Measurements from ENCODE around the gene MMP26. TPM values are rescaled to one million over a fixed set of nuclear protein-coding genes. Genes with fewer than 3 reads are reported as not detected.
"Not testable (repeated sequence)": the region's sequence is repeated elsewhere in the genome, so short reads cannot be mapped to it uniquely, and the experiment has no call there.

Gene MMP26
- polyA plus RNA-seq, 6 donors from 2014 or later: not detected

- Mint-ChIP-seq H3K36me3 (no peaks in the 10 kb centered on the region), H3K27ac (no peak overlapping the region), H3K4me3 (no peak overlapping the region), H3K9me3 (peaks cover 0 to 6% (median 1%) of the 10 kb centered on the region in 7 donors), H3K4me1 (no peaks in the 10 kb centered on the region), H3K27me3 (peaks cover 5 to 13% (median 9%) of the 10 kb centered on the region in 3 donors)
- ATAC-seq (ENCODE audit: low read depth in 2 of 2) (no peak), DNase-seq (no peak)
These were observed 9.1 kb upstream of the MMP26 start for GRCh38 chr11:4695442-4695841.

DNA sequence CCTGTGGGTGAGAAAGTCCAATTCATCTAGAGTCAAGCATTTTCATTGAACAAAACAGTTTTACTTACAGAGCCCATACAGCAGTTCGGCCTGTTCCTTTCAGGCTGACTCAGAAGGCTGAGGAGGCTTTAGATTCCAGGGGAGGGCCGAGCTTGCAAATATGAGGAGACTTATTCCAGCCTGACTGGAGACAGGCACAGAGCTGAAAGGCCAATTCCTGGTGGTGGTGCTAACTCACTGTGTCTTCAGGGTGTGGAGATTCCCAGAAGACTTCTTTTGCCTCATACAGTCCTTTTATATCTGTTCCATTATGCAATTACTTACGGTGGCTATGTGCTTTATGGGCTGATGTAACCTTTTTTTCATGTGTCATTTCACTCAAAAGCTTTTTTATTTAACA, 7.0 kb upstream of the MMP26 start, which contains the start of gene OR51E2:
Gene OR51E2, minus strand, starts transcription at position 269 of the 400 bp plus-strand sequence. CDS start 15,142 bp downstream, outside the sequence.
- ATAC-seq (ENCODE audit: low read depth in 2 of 2) (no peak), DNase-seq (no peak)
- H3K4me1 Mint-ChIP-seq: no peaks in the 10 kb centered on the region
- H3K27me3 Mint-ChIP-seq: peaks cover 0 to 13% (median 0%) of the 10 kb centered on the region in 3 donors
- H3K9me3 Mint-ChIP-seq: peaks cover 0 to 6% (median 0%) of the 10 kb centered on the region in 7 donors
- H3K36me3 Mint-ChIP-seq: no peaks in the 10 kb centered on the region
- no peak within 1 kb of the TSS for H3K27ac Mint-ChIP-seq
- no peak within 1 kb of the TSS for H3K4me3 Mint-ChIP-seq

- H3K4me1 Mint-ChIP-seq: no peaks in the 10 kb centered on the region
- ATAC-seq (ENCODE audit: low read depth in 2 of 2) (no peak), DNase-seq (no peak)
- H3K27ac Mint-ChIP-seq: no peak overlapping the region
- H3K36me3 Mint-ChIP-seq: no peaks in the 10 kb centered on the region
- H3K4me3 Mint-ChIP-seq: no peak overlapping the region
- H3K9me3 Mint-ChIP-seq: peaks cover 0 to 6% (median 0%) of the 10 kb centered on the region in 7 donors
- H3K27me3 Mint-ChIP-seq: peaks cover 0 to 13% (median 0%) of the 10 kb centered on the region in 3 donors
These were observed 4.7 kb upstream of the MMP26 start for GRCh38 chr11:4699697-4700435.

DNA sequence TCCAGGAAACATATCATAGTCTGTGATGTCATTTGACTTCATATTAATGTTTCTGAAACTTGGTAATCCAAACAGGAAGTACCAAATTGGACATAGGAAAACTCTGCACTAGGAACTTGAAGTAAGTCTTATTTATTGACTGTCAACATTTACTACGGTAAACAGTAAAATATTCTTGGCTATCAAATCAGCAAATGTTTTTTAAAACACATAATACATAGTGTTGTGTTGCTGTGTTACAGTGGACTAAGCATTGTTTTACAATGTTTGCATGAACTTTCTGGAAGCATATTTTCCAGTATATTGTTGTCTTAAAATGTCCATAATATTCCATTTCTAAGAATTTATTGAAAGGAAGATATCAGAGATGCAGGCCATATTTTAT, 4.2 kb upstream of the MMP26 start:
- Mint-ChIP-seq H3K4me3 (no peak overlapping the region), H3K9me3 (peaks cover 0 to 6% (median 0%) of the 10 kb centered on the region in 7 donors), H3K4me1 (no peaks in the 10 kb centered on the region), H3K27ac (no peak overlapping the region), H3K36me3 (no peaks in the 10 kb centered on the region), H3K27me3 (peaks cover 0 to 13% (median 0%) of the 10 kb centered on the region in 3 donors)
- ATAC-seq (ENCODE audit: low read depth in 2 of 2): no peak
- no peak for DNase-seq

GRCh38 chr11:4704790-4705334, 278 bp downstream of the MMP26 start:
- Mint-ChIP-seq H3K4me1 (no peaks in the 10 kb centered on the region), H3K27me3 (peaks cover 4 to 20% (median 4%) of the 10 kb centered on the region in 3 donors), H3K36me3 (no peaks in the 10 kb centered on the region), H3K4me3 (no peak overlapping the region), H3K27ac (no peak overlapping the region), H3K9me3 (peaks cover 0 to 1% (median 0%) of the 10 kb centered on the region in 7 donors)
- ATAC-seq (ENCODE audit: low read depth in 2 of 2) (no peak), DNase-seq (no peak)

GRCh38 chr11:4713241-4713640, 8.7 kb downstream of the MMP26 start:
- no peak for ATAC-seq (ENCODE audit: low read depth in 2 of 2)
- no peaks in the 10 kb centered on the region for H3K36me3 Mint-ChIP-seq
- H3K27ac Mint-ChIP-seq: no peak overlapping the region
- H3K9me3 Mint-ChIP-seq: peaks cover 0 to 5% (median 0%) of the 10 kb centered on the region in 7 donors
- H3K4me1 Mint-ChIP-seq: no peaks in the 10 kb centered on the region
- H3K4me3 Mint-ChIP-seq: no peak overlapping the region
- peaks cover 15 to 30% (median 19%) of the 10 kb centered on the region in 3 donors for H3K27me3 Mint-ChIP-seq
- DNase-seq: no peak

DNA sequence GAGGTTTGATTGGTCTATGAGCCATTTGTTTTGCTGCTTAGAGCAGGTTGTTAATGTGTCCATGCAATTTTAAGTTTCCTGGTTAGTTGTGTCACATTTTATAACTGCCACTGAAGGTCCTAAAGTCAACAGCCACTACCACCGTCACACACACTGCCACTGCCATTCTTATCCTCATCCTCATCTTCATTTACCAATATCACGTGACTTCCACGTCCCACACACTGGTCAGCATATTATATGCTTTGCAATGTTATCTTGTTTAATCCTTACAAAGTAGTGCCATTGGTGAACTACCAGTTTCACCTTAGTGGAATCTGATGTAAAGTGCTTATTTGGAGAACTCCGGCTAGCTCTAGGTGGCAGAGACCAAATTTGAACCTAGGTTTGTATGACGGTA, 9.7 kb downstream of the MMP26 start:
- no peak overlapping the region for H3K4me3 Mint-ChIP-seq
- ATAC-seq (ENCODE audit: low read depth in 2 of 2) (no peak), DNase-seq (no peak)
- no peaks in the 10 kb centered on the region for H3K36me3 Mint-ChIP-seq
- H3K9me3 Mint-ChIP-seq: peaks cover 0 to 11% (median 0%) of the 10 kb centered on the region in 7 donors
- H3K27me3 Mint-ChIP-seq: peaks cover 16 to 39% (median 20%) of the 10 kb centered on the region in 3 donors
- H3K4me1 Mint-ChIP-seq: no peaks in the 10 kb centered on the region
- H3K27ac Mint-ChIP-seq: peak overlapping the region in 1 of 6 donors; percentile 36

GRCh38 chr11:4722616-4723534, 18.3 kb downstream of the MMP26 start:
- peaks cover 4 to 12% (median 5%) of the 10 kb centered on the region in 3 donors for H3K27me3 Mint-ChIP-seq
- not testable (repeated sequence) for H3K4me3 Mint-ChIP-seq; H3K4me1 Mint-ChIP-seq; H3K36me3 Mint-ChIP-seq; H3K27ac Mint-ChIP-seq; ATAC-seq (ENCODE audit: low read depth in 2 of 2); DNase-seq; H3K9me3 Mint-ChIP-seq

DNA sequence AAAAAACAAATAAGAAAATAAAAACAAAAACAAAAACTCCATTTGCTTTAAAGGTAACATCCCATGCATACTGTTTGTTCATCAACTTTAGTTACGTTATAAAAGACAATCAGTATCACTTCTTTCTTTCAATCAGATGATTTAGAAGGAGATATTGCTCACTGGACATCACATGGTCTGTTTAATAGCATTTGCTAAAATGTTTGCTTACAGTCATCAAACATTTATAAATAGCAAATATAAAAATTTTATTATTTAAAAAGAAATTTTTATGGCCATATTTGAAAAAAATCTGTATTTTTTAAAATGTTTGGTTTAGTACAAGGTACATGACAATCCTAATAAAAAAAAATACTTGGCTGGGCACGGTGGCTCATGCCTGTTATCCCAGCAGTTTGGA, 22.6 kb downstream of the MMP26 start:
- Mint-ChIP-seq H3K4me1 (no peaks in the 10 kb centered on the region), H3K4me3 (no peak overlapping the region), H3K9me3 (peaks cover 0 to 3% (median 0%) of the 10 kb centered on the region in 7 donors), H3K27me3 (peaks cover 0 to 4% (median 0%) of the 10 kb centered on the region in 3 donors), H3K27ac (no peak overlapping the region), H3K36me3 (no peaks in the 10 kb centered on the region)
- DNase-seq (no peak), ATAC-seq (ENCODE audit: low read depth in 2 of 2) (no peak)

DNA sequence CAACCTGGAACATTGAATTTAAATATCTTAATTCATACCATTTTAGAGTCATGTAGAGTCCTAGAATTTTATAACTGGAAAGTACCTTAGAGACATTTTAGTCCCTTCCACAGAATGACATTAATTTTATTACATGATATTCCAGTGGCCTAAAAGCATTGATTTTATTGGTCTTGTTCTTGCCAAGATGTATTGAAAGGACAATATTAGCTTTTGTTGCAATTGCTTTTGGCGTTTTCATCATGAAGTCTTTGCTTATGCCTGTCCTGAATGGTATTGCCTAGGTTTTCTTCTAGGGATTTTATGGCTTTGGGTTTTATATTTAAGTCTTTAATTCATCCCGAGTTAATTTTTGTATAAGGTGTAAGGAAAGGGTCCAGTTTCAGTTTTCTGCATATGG, 36.2 kb downstream of the MMP26 start:
- Mint-ChIP-seq H3K4me3 (no peak overlapping the region), H3K9me3 (peaks cover 0 to 4% (median 0%) of the 10 kb centered on the region in 7 donors), H3K4me1 (no peaks in the 10 kb centered on the region), H3K27ac (no peak overlapping the region), H3K27me3 (peaks cover 7 to 24% (median 14%) of the 10 kb centered on the region in 3 donors), H3K36me3 (no peaks in the 10 kb centered on the region)
- no peak for ATAC-seq (ENCODE audit: low read depth in 2 of 2)
- DNase-seq: no peak

DNA sequence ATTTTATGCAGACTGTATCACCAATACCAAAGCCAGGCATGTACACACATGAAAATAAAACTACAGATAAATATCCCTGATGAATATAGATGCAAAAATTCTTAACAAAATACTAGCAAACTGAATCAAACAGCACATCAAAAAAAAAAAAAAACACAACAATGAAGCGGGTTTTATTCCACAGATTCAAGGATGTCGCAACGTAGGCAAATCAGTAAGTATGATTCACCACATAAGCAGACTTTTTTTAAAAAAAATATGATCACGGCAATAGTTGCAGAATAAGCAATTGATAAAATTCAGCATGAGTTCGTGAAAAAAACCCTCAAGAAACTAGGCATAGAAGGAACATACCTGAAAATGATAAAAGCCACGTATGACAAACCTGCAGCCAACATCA, 43.9 kb downstream of the MMP26 start:
- no peak overlapping the region for H3K27ac Mint-ChIP-seq
- H3K36me3 Mint-ChIP-seq: no peaks in the 10 kb centered on the region
- H3K9me3 Mint-ChIP-seq: peaks cover 0 to 2% (median 0%) of the 10 kb centered on the region in 7 donors
- H3K27me3 Mint-ChIP-seq: peaks cover 4 to 12% (median 7%) of the 10 kb centered on the region in 3 donors
- DNase-seq (no peak), ATAC-seq (ENCODE audit: low read depth in 2 of 2) (no peak)
- H3K4me3 Mint-ChIP-seq: no peak overlapping the region
- no peaks in the 10 kb centered on the region for H3K4me1 Mint-ChIP-seq

- no peak overlapping the region for H3K4me3 Mint-ChIP-seq
- ATAC-seq (ENCODE audit: low read depth in 2 of 2): no peak
- H3K27me3 Mint-ChIP-seq: peaks cover 4 to 12% (median 7%) of the 10 kb centered on the region in 3 donors
- peak overlapping the region in 1 of 6 donors; percentile 1 for H3K27ac Mint-ChIP-seq
- DNase-seq: no peak
- peaks cover 0 to 2% (median 0%) of the 10 kb centered on the region in 7 donors for H3K9me3 Mint-ChIP-seq
- no peaks in the 10 kb centered on the region for H3K4me1 Mint-ChIP-seq
- H3K36me3 Mint-ChIP-seq: no peaks in the 10 kb centered on the region
These were observed 46.6 kb downstream of the MMP26 start for GRCh38 chr11:4751201-4751600.
